Fibroblast of mammary gland (primary cell): ENCODE results near the gene ST3GAL3.

Experiments used
- DNase-seq: peaks from one replicate; pipeline ENCODE4 v3.0.0-alpha.2; 2010; ENCODE audit warnings: low read depth
- H3K4me3 ChIP-seq: 2 replicates; pipeline ENCODE4 v1.5.1; 2011; ENCODE audit warnings: low read depth, mild to moderate bottlenecking, low read length, moderate library complexity; ENCODE audit not compliant: control insufficient read depth
- TF ChIP-seq, protein P1 (sequence below): conservative IDR thresholded peaks from 2 replicates; pipeline ENCODE4 v1.5.1; 2011; ENCODE audit warnings: low read depth, low read length, inconsistent platforms; ENCODE audit not compliant: control insufficient read depth, insufficient read depth

Gene ST3GAL3

DNA sequence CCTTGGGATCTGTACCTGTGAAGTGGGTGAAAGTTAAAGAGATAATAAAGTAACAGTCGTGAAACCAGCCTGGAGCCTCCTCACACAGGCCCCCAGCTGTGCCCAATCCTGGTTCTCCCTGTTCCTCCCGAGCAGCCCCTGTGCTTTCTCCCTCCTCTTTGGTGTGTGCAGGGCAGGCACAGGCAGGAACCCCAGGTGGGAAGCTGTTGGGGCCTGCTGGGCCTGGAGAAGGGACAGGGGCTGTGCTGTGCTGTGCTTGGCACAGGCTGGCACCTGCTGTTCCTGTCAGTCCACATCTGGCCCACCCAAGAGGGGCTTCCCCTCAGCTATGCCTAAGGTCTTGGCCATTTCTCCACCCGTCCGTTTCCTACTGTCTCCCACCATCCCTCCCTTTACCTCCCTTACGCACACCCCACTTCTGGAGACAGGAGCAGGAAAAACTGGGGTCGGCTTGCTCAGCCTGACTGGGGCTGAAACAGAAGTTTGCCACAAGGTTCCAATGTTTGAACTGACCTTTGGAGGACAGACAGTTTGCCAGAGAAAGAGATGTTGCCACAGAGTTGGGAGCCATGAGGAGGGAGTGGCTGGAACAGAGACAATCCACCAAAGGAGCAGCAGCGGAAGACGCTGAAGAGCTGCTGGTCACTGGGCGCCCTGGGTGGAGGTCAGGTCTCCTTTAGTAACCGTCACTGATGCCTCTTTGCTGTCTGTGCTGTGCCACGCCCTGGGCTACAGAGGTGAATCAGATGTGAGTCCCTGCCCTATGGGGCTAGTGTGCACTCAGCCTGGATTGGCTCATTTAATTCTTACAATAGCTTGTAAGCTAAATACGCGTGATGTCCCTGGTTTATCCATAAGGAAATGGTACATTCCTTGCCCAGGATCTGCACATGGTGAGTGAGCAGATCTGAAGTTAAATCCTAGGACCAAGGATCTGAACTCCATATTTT, 207.5 kb downstream of the ST3GAL3 start:
- TF ChIP-seq, protein P1, sequence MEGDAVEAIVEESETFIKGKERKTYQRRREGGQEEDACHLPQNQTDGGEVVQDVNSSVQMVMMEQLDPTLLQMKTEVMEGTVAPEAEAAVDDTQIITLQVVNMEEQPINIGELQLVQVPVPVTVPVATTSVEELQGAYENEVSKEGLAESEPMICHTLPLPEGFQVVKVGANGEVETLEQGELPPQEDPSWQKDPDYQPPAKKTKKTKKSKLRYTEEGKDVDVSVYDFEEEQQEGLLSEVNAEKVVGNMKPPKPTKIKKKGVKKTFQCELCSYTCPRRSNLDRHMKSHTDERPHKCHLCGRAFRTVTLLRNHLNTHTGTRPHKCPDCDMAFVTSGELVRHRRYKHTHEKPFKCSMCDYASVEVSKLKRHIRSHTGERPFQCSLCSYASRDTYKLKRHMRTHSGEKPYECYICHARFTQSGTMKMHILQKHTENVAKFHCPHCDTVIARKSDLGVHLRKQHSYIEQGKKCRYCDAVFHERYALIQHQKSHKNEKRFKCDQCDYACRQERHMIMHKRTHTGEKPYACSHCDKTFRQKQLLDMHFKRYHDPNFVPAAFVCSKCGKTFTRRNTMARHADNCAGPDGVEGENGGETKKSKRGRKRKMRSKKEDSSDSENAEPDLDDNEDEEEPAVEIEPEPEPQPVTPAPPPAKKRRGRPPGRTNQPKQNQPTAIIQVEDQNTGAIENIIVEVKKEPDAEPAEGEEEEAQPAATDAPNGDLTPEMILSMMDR: no peak
- no peak overlapping the region for H3K4me3 ChIP-seq
- no peak for DNase-seq

DNA sequence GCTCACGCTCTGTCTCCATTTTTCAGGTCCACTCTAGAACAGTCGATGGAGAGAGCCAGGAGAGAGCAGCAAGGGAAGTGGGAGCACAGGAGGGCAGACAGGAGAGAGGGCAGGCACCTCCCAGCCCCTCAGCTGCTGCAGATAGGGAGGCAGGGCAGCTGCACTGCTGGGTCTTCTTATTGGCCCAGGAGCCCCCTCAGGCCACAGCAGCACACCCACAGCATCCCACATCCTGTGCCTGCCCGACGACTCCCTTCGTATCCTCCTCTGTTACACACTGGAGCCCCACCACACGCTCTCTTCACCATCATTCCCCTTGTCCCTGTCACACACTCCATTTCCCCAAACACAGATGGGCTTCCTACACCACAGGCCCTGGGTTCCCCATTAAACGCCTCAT, 212.6 kb downstream of the ST3GAL3 start:
- TF ChIP-seq, protein P1: no peak
- no peak for DNase-seq
- H3K4me3 ChIP-seq: no peak overlapping the region

DNA sequence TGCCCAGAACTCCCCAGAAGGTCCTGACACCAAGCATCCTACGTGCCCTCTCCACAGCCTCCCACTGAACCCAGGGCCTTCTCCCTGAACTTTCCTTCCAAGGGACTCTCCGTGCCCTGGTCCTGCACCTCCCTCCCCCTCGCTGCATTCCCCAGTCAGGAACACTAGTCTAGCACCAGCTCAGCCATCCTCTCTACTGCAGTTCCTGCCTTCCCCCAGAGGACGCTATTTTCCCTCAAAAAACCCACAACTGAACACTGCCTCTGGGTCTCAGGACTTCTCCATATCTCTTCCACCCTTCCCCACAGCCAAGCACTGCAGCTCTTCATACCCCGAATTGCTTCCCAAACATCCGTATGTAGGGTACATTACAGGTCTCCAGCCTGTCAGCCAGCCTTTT, 213.7 kb downstream of the ST3GAL3 start:
- H3K4me3 ChIP-seq: no peak overlapping the region
- DNase-seq: no peak
- TF ChIP-seq, protein P1: no peak

DNA sequence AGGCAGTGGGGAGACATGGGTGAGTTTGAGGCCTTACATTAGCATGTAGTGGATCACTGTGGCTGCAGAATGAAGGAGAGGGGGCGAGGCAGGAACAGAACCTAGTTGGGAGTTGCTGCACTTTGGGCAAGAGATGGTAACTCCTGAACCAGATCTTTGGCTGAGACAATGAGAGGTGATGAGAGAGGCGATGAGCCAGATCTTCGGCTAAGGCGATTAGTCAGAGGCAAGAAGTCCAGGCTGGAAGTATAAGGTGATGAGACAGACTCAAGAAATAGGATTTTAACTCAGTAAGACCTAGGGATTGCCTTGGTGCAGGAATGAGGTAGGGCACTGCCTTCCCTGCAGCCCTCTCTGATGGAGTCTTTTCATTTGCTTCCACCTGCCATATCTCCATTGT, 217.2 kb downstream of the ST3GAL3 start:
- TF ChIP-seq, protein P1: no peak
- H3K4me3 ChIP-seq: no peak overlapping the region
- peak; percentile 34 for DNase-seq

DNA sequence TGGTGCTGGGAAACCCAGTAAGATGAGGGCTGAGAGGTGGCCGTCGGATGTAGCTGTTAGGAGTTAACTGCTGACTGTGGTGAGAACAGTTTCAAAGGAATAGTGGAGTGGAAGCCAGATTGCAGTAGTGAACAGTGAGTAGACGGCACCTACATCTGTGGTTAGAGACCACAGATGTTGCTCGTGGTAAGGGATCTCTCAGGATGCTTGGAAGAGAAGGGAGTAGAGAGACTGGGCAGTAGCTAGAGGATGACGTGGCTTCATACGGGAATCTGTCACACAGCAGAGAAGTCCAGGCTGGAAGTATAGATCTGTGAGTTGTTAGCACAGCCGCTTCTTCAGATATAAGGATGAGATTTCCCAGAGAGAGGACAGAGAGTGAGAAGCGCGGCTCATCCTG, 218.5 kb downstream of the ST3GAL3 start:
- TF ChIP-seq, protein P1: no peak
- no peak for DNase-seq

DNA sequence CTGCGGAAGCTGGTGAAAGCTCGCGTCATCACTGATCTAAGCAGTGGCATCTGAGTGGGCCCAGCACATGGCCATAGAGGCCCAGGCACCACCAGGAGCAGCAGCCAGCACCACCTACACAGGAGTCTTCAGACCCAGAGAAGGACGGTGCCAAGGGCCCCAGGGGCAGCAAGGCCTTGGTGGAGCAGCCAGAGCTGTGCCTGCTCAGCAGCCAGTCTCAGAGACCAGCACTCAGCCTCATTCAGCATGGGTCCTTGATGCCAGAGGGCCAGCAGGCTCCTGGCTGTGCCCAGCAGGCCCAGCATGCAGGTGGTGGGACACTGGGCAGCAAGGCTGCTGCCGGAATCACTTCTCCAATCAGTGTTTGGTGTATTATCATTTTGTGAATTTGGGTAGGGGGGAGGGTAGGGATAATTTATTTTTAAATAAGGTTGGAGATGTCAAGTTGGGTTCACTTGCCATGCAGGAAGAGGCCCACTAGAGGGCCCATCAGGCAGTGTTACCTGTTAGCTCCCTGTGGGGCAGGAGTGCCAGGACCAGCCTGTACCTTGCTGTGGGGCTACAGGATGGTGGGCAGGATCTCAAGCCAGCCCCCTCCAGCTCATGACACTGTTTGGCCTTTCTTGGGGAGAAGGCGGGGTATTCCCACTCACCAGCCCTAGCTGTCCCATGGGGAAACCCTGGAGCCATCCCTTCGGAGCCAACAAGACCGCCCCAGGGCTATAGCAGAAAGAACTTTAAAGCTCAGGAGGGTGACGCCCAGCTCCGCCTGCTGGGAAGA, 223.0 kb downstream of the ST3GAL3 start:
- no peak overlapping the region for H3K4me3 ChIP-seq
- TF ChIP-seq, protein P1: peak; percentile 27
- no peak for DNase-seq

More for the DNA sequence above, 218.5 kb downstream of the ST3GAL3 start:
- H3K4me3 ChIP-seq: no peak overlapping the region
